Osteocyte (in vitro differentiated cells): ENCODE results near the gene DNAH7. TPM values are rescaled to one million over a fixed set of nuclear protein-coding genes. Genes with fewer than 3 reads are reported as not detected.
A peak's percentile ranks its signal among the peaks of the same experiment; 100 is the strongest.

Experiments used
- DNase-seq: peaks from one replicate; pipeline ENCODE4 v3.0.0; 2021; ENCODE audit warnings: mixed read lengths; ENCODE audit not compliant: unreplicated experiment; ENCODE audit errors: extremely low spot score
- H3K27ac Mint-ChIP-seq: one replicate; pipeline ENCODE4 v1.8.0; 2021; ENCODE audit warnings: mild to moderate bottlenecking, mixed read lengths; ENCODE audit not compliant: unreplicated experiment
- H3K27me3 Mint-ChIP-seq: one replicate; pipeline ENCODE4 v1.8.0; 2021; ENCODE audit warnings: mixed read lengths; ENCODE audit not compliant: unreplicated experiment
- H3K36me3 Mint-ChIP-seq: one replicate; pipeline ENCODE4 v1.8.0; 2021; ENCODE audit warnings: mixed read lengths; ENCODE audit not compliant: unreplicated experiment
- H3K4me1 Mint-ChIP-seq: one replicate; pipeline ENCODE4 v1.8.0; 2021; ENCODE audit warnings: mixed read lengths; ENCODE audit not compliant: unreplicated experiment
- H3K4me3 Mint-ChIP-seq: one replicate; pipeline ENCODE4 v1.8.0; 2021; ENCODE audit warnings: mild to moderate bottlenecking, moderate library complexity, mixed read lengths; ENCODE audit not compliant: unreplicated experiment
- H3K9me3 Mint-ChIP-seq: one replicate; pipeline ENCODE4 v1.8.0; 2021; ENCODE audit warnings: mixed read lengths; ENCODE audit not compliant: unreplicated experiment
- CTCF ChIP-seq: fragments of 200-600 bp; sonication (generic); IDR thresholded peaks from 2 replicates; pipeline ENCODE4 v1.5.0; 2021; ENCODE audit warnings: antibody characterized with exemption, mild to moderate bottlenecking, moderate library complexity
- total RNA-seq: library from RNA; stranded (reverse); gene quantifications from 2 replicates; pipeline ENCODE4 v1.2.1, GENCODE V29; 2021

Gene DNAH7
- total RNA-seq, 1 donor from 2014 or later, result 0.43 TPM

- Mint-ChIP-seq H3K27ac (no peak overlapping the region), H3K36me3 (peaks cover 26% of the 10 kb centered on the region), H3K4me1 (no peaks in the 10 kb centered on the region), H3K9me3 (no peaks in the 10 kb centered on the region), H3K4me3 (no peak overlapping the region), H3K27me3 (no peaks in the 10 kb centered on the region)
- no peak for DNase-seq
- no peak for TF ChIP-seq CTCF
Observed at GRCh38 chr2:195721042-195721441, 347.6 kb downstream of the DNAH7 start.

- Mint-ChIP-seq H3K36me3 (peaks cover 39% of the 10 kb centered on the region), H3K4me3 (no peak overlapping the region), H3K27ac (no peak overlapping the region), H3K4me1 (no peaks in the 10 kb centered on the region), H3K27me3 (no peaks in the 10 kb centered on the region), H3K9me3 (no peaks in the 10 kb centered on the region)
- no peak for DNase-seq
- TF ChIP-seq CTCF, result no peak
Observed at GRCh38 chr2:195716466-195716865, 352.2 kb downstream of the DNAH7 start.

- Mint-ChIP-seq H3K36me3 (peaks cover 31% of the 10 kb centered on the region), H3K4me3 (no peak overlapping the region), H3K4me1 (peaks cover 24% of the 10 kb centered on the region), H3K27me3 (no peaks in the 10 kb centered on the region), H3K27ac (no peak overlapping the region), H3K9me3 (peaks cover 5% of the 10 kb centered on the region)
- TF ChIP-seq CTCF, result no peak
- no peak for DNase-seq
Observed at GRCh38 chr2:195711478-195711877, 357.2 kb downstream of the DNAH7 start.

GRCh38 chr2:195709901-195710806 is 358.5 kb downstream of the DNAH7 start:
- TF ChIP-seq CTCF, result no peak
- Mint-ChIP-seq H3K36me3 (peaks cover 28% of the 10 kb centered on the region), H3K4me1 (peaks cover 32% of the 10 kb centered on the region), H3K27me3 (no peaks in the 10 kb centered on the region), H3K4me3 (no peak overlapping the region), H3K9me3 (peaks cover 5% of the 10 kb centered on the region), H3K27ac (peak overlapping the region; percentile 39)
- DNase-seq, result no peak

- peaks cover 20% of the 10 kb centered on the region for H3K36me3 Mint-ChIP-seq
- H3K4me3 Mint-ChIP-seq, result no peak overlapping the region
- no peak for TF ChIP-seq CTCF
- no peak for DNase-seq
- H3K4me1 Mint-ChIP-seq, result peaks cover 32% of the 10 kb centered on the region
- H3K27me3 Mint-ChIP-seq, result no peaks in the 10 kb centered on the region
- peaks cover 5% of the 10 kb centered on the region for H3K9me3 Mint-ChIP-seq
- peak overlapping the region; percentile 59 for H3K27ac Mint-ChIP-seq
Observed at GRCh38 chr2:195706161-195706900, 362.3 kb downstream of the DNAH7 start.
